PC-3 (cell line): ENCODE data around the gene DNAH10. TPM values are rescaled to one million over a fixed set of nuclear protein-coding genes. Genes with fewer than 3 reads are reported as not detected.

Experiments
- ATAC-seq: fragments of 200-7000 bp; cut with Tn5 transposase; 2 replicates; pipeline ENCODE4 v1.9.1; 2020; ENCODE audit warnings: mild to moderate bottlenecking, moderate library complexity
- BruUV-seq: library from RNA; stranded (reverse); fragments of 400-500 nt; replicated peaks from 2 replicates; lab custom pipeline; 2021; lab: Mats Ljungman, UMichigan
- CTCF ChIA-PET: fragments of 300-600 bp; sonication (Branson Sonifier 250); formaldehyde crosslinking; loops from one replicate; lab custom pipeline; 2022; ENCODE audit warnings: antibody characterized with exemption; lab: Charles Lee
- POLR2A ChIA-PET: fragments of 300-600 bp; sonication (Branson Sonifier 250); formaldehyde crosslinking; loops from one replicate; lab custom pipeline; 2022; ENCODE audit warnings: antibody characterized with exemption; ENCODE audit not compliant: unreplicated experiment; lab: Charles Lee
- DNase-seq: peaks from one replicate; pipeline ENCODE4 v3.0.0-alpha.2; 2015
- H2AFZ ChIP-seq: fragments of 300-600 bp; sonication (generic); 2 replicates; pipeline ENCODE4 v1.6.0; 2016; ENCODE audit warnings: antibody characterized with exemption, low read length
- H3F3A ChIP-seq: fragments of 300-600 bp; sonication (generic); one replicate; pipeline ENCODE4 v1.6.0; 2017; ENCODE audit warnings: antibody characterized with exemption, low read length, control low read depth, mild to moderate bottlenecking; ENCODE audit not compliant: unreplicated experiment
- H3K27ac ChIP-seq: fragments of 300-600 bp; sonication (generic); 2 replicates; pipeline ENCODE4 v1.5.1; 2016; ENCODE audit warnings: mild to moderate bottlenecking, low read length
- H3K27me3 ChIP-seq: fragments of 300-600 bp; sonication (generic); 2 replicates; pipeline ENCODE4 v1.6.1; 2016; ENCODE audit warnings: low read length, mixed read lengths
- H3K36me3 ChIP-seq: fragments of 300-600 bp; sonication (generic); 2 replicates; pipeline ENCODE4 v1.6.1; 2016; ENCODE audit warnings: low read depth, mixed run types, low read length, mixed read lengths
- H3K4me1 ChIP-seq: fragments of 300-600 bp; sonication (generic); 2 replicates; pipeline ENCODE4 v1.5.1; 2016; ENCODE audit warnings: low read length; ENCODE audit not compliant: insufficient read depth
- H3K4me2 ChIP-seq: fragments of 300-600 bp; sonication (generic); 2 replicates; pipeline ENCODE4 v1.6.0; 2016; ENCODE audit warnings: low read length
- H3K4me3 ChIP-seq: fragments of 300-600 bp; sonication (generic); 2 replicates; pipeline ENCODE4 v1.5.1; 2016; ENCODE audit warnings: mild to moderate bottlenecking, low read length, mixed read lengths
- H3K79me2 ChIP-seq: fragments of 300-600 bp; sonication (generic); 2 replicates; pipeline ENCODE4 v1.6.1; 2017; ENCODE audit warnings: low read length, mixed read lengths
- H3K9ac ChIP-seq: fragments of 300-600 bp; sonication (generic); 2 replicates; pipeline ENCODE4 v1.6.0; 2016; ENCODE audit warnings: mild to moderate bottlenecking, low read length
- H3K9me2 ChIP-seq: fragments of 300-600 bp; sonication (generic); replicated peaks from 2 replicates; pipeline ENCODE4 v1.6.1; 2016; ENCODE audit warnings: mixed run types, low read length, mixed read lengths
- H3K9me3 ChIP-seq: fragments of 300-600 bp; sonication (generic); 2 replicates; pipeline ENCODE4 v1.6.1; 2016; ENCODE audit warnings: low read length, mixed read lengths
- H4K20me1 ChIP-seq: fragments of 300-600 bp; sonication (generic); 2 replicates; pipeline ENCODE4 v1.6.1; 2016; ENCODE audit warnings: low read length, mixed read lengths
- CTCF ChIP-seq: fragments of 300-600 bp; sonication (generic); conservative IDR thresholded peaks from 2 replicates; pipeline ENCODE4 v1.5.1; 2017; ENCODE audit warnings: antibody characterized with exemption, low read depth, mild to moderate bottlenecking, low read length
- EZH2 ChIP-seq: fragments of 300-600 bp; sonication (generic); IDR thresholded peaks from one replicate; pipeline ENCODE4 v1.6.1; 2017; ENCODE audit warnings: antibody characterized with exemption, mild to moderate bottlenecking, low read length; ENCODE audit not compliant: unreplicated experiment
- EZH2phosphoT487 ChIP-seq: fragments of 300-600 bp; sonication (generic); IDR thresholded peaks from 2 replicates; pipeline ENCODE4 v1.6.1; 2018; ENCODE audit warnings: mild to moderate bottlenecking, antibody characterized with exemption, low read length, borderline replicate concordance
- intact Hi-C: fragments of 100-400 bp; cut with micrococcal nuclease; formaldehyde crosslinking; loops from 2 replicates; pipeline ENCODE4 v1.9.0; 2023
- total RNA-seq: library from RNA; depleted of rRNA; stranded (reverse); fragments of >200 nt; gene quantifications from 2 replicates; pipeline ENCODE4 v1.2.3, GENCODE V29; 2014

Gene DNAH10
- total RNA-seq, 1 experiment from 2014 or later = 0.15 TPM

GRCh38 chr12:123877968-123878367 is 115.9 kb downstream of the DNAH10 start:
- BruUV-seq = no TSS peak
- H3F3A ChIP-seq = no peaks in the 10 kb centered on the region
- no peaks in the 10 kb centered on the region for H3K9me3 ChIP-seq
- H3K36me3 ChIP-seq = no peaks in the 10 kb centered on the region
- no peak overlapping the region for H3K4me3 ChIP-seq
- H2AFZ ChIP-seq = no peak overlapping the region
- ATAC-seq (no peak), DNase-seq (no peak)
- no peaks in the 10 kb centered on the region for H3K4me1 ChIP-seq
- H3K9ac ChIP-seq = no peak overlapping the region
- ChIA-PET POLR2A (no interaction called here), CTCF (no interaction called here)
- no peak overlapping the region for H3K4me2 ChIP-seq
- H3K9me2 ChIP-seq = no peaks in the 10 kb centered on the region
- no peaks in the 10 kb centered on the region for H3K79me2 ChIP-seq
- H3K27ac ChIP-seq = no peak overlapping the region
- intact Hi-C loops = no loop called here
- TF ChIP-seq EZH2 (no peak), CTCF (no peak), EZH2phosphoT487 (no peak)
- peaks cover 70% of the 10 kb centered on the region for H3K27me3 ChIP-seq
- no peaks in the 10 kb centered on the region for H4K20me1 ChIP-seq

- no peak overlapping the region for H2AFZ ChIP-seq
- intact Hi-C loops = no loop called here
- TF ChIP-seq CTCF (no peak), EZH2 (no peak), EZH2phosphoT487 (no peak)
- no peak overlapping the region for H3K4me2 ChIP-seq
- CTCF ChIA-PET = no interaction called here
- no peak overlapping the region for H3K27ac ChIP-seq
- DNase-seq = no peak
- no peaks in the 10 kb centered on the region for H3K4me1 ChIP-seq
- H3K36me3 ChIP-seq = no peaks in the 10 kb centered on the region
- no peaks in the 10 kb centered on the region for H4K20me1 ChIP-seq
- POLR2A ChIA-PET = no interaction called here
- no peaks in the 10 kb centered on the region for H3K79me2 ChIP-seq
- BruUV-seq = no TSS peak
- no peak for ATAC-seq
- H3K4me3 ChIP-seq = no peak overlapping the region
- no peaks in the 10 kb centered on the region for H3F3A ChIP-seq
- H3K9me3 ChIP-seq = no peaks in the 10 kb centered on the region
- no peak overlapping the region for H3K9ac ChIP-seq
- peaks cover 70% of the 10 kb centered on the region for H3K27me3 ChIP-seq
- no peaks in the 10 kb centered on the region for H3K9me2 ChIP-seq
These were observed 117.0 kb downstream of the DNAH10 start for GRCh38 chr12:123879101-123879500.

- no peak for ATAC-seq
- BruUV-seq = no TSS peak
- H3K9ac ChIP-seq = no peak overlapping the region
- intact Hi-C loops = no loop called here
- H3F3A ChIP-seq = no peaks in the 10 kb centered on the region
- H3K9me2 ChIP-seq = no peaks in the 10 kb centered on the region
- H3K4me3 ChIP-seq = no peak overlapping the region
- H2AFZ ChIP-seq = no peak overlapping the region
- H3K36me3 ChIP-seq = no peaks in the 10 kb centered on the region
- no peak for TF ChIP-seq CTCF
- TF ChIP-seq EZH2 = no peak
- no peak for TF ChIP-seq EZH2phosphoT487
- H3K27ac ChIP-seq = no peak overlapping the region
- H4K20me1 ChIP-seq = no peaks in the 10 kb centered on the region
- H3K9me3 ChIP-seq = no peaks in the 10 kb centered on the region
- H3K4me2 ChIP-seq = no peak overlapping the region
- ChIA-PET CTCF (no interaction called here), POLR2A (no interaction called here)
- H3K27me3 ChIP-seq = peaks cover 70% of the 10 kb centered on the region
- H3K79me2 ChIP-seq = no peaks in the 10 kb centered on the region
- H3K4me1 ChIP-seq = no peaks in the 10 kb centered on the region
- DNase-seq = no peak
These were observed 117.6 kb downstream of the DNAH10 start for GRCh38 chr12:123879691-123880090.
